ENCODE measurements around the gene KIZ.

DNA sequence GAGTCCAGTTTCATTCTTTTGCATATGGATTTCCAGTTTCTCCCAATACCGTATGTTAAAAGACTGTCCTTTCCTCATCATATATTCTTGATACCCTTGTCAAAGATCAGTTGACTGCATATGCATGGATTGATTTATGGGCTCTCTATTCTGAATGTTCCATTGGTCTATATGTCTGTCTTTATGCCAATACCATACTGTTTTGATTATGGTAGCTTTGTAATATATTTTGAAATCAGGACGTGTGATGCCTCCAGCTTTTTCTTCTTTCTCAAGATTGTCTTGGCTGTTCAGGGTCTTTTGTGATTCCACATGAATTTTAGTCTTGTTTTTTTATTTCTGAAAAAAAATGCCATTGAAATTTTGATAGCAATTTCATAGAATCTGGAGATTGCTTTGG is 51.9 kb downstream of the KIZ start:
- TF ChIP-seq, protein P1, sequence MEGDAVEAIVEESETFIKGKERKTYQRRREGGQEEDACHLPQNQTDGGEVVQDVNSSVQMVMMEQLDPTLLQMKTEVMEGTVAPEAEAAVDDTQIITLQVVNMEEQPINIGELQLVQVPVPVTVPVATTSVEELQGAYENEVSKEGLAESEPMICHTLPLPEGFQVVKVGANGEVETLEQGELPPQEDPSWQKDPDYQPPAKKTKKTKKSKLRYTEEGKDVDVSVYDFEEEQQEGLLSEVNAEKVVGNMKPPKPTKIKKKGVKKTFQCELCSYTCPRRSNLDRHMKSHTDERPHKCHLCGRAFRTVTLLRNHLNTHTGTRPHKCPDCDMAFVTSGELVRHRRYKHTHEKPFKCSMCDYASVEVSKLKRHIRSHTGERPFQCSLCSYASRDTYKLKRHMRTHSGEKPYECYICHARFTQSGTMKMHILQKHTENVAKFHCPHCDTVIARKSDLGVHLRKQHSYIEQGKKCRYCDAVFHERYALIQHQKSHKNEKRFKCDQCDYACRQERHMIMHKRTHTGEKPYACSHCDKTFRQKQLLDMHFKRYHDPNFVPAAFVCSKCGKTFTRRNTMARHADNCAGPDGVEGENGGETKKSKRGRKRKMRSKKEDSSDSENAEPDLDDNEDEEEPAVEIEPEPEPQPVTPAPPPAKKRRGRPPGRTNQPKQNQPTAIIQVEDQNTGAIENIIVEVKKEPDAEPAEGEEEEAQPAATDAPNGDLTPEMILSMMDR (IDR thresholded peaks at IDR 0.05 in 2 of 3, conservative IDR thresholded peaks at IDR 0.05 in 1 of 3; ENCODE audit: borderline replicate concordance in 1 of 3, insufficient read depth in 1 of 3, low read depth in 2 of 3, low read length in 2 of 3), result no peak
- TF ChIP-seq RAD21 (IDR thresholded peaks at IDR 0.05; ENCODE audit: low read depth) (no peak), EZH2 (IDR thresholded peaks at IDR 0.05) (no peak), POLR2AphosphoS5 (IDR thresholded peaks at IDR 0.05; ENCODE audit: low read depth, low read length) (no peak), POLR2A (IDR thresholded peaks at IDR 0.05; ENCODE audit: borderline replicate concordance, extremely low read depth, insufficient read depth, insufficient read length) (no peak), EGR1 (IDR thresholded peaks at IDR 0.05; ENCODE audit: low read depth) (no peak), ZFX (IDR thresholded peaks at IDR 0.05) (no peak), CEBPB (IDR thresholded peaks at IDR 0.05; ENCODE audit: low read depth) (no peak), SP1 (IDR thresholded peaks at IDR 0.05; ENCODE audit: low read depth) (no peak), JUND (IDR thresholded peaks at IDR 0.05) (no peak)
- TF ChIP-seq, protein P2, sequence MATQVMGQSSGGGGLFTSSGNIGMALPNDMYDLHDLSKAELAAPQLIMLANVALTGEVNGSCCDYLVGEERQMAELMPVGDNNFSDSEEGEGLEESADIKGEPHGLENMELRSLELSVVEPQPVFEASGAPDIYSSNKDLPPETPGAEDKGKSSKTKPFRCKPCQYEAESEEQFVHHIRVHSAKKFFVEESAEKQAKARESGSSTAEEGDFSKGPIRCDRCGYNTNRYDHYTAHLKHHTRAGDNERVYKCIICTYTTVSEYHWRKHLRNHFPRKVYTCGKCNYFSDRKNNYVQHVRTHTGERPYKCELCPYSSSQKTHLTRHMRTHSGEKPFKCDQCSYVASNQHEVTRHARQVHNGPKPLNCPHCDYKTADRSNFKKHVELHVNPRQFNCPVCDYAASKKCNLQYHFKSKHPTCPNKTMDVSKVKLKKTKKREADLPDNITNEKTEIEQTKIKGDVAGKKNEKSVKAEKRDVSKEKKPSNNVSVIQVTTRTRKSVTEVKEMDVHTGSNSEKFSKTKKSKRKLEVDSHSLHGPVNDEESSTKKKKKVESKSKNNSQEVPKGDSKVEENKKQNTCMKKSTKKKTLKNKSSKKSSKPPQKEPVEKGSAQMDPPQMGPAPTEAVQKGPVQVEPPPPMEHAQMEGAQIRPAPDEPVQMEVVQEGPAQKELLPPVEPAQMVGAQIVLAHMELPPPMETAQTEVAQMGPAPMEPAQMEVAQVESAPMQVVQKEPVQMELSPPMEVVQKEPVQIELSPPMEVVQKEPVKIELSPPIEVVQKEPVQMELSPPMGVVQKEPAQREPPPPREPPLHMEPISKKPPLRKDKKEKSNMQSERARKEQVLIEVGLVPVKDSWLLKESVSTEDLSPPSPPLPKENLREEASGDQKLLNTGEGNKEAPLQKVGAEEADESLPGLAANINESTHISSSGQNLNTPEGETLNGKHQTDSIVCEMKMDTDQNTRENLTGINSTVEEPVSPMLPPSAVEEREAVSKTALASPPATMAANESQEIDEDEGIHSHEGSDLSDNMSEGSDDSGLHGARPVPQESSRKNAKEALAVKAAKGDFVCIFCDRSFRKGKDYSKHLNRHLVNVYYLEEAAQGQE (IDR thresholded peaks at IDR 0.05; ENCODE audit: low read depth), result no peak
- TF ChIP-seq, protein P3, sequence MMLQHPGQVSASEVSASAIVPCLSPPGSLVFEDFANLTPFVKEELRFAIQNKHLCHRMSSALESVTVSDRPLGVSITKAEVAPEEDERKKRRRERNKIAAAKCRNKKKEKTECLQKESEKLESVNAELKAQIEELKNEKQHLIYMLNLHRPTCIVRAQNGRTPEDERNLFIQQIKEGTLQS (IDR thresholded peaks at IDR 0.05), result no peak
- TF ChIP-seq, protein P4, sequence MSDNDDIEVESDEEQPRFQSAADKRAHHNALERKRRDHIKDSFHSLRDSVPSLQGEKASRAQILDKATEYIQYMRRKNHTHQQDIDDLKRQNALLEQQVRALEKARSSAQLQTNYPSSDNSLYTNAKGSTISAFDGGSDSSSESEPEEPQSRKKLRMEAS (IDR thresholded peaks at IDR 0.05), result no peak
